Nucleus accumbens (tissue), 56 donors: Measurements from ENCODE around the gene FTL.
A peak's percentile ranks its signal among the peaks of the same experiment; 100 is the strongest.

Experiments used
- DNase-seq, 56 donors: peaks; one replicate each; lab custom pipeline; 2025; lab: John Stamatoyannopoulos, UW

Gene FTL

DNA sequence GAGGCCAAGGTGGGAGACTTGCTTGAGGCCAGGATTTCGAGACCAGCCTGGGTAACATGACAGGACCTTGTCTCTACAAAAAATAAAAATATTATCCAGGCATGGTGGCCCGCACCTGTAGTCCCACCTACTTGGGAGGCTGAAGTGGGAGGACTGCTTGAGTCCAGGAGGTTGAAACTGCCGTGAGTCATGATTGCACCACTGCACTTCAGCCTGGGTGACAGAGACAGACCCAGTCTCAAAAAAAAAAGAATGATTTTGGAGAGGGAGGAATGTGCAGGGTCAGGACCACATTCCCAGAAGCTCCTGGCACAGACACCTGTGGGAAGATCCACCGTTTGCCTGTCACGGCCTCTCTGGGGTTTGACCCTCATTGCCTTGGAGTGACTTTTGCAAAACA lies 19.7 kb upstream of the FTL start:
- no peak for DNase-seq

DNA sequence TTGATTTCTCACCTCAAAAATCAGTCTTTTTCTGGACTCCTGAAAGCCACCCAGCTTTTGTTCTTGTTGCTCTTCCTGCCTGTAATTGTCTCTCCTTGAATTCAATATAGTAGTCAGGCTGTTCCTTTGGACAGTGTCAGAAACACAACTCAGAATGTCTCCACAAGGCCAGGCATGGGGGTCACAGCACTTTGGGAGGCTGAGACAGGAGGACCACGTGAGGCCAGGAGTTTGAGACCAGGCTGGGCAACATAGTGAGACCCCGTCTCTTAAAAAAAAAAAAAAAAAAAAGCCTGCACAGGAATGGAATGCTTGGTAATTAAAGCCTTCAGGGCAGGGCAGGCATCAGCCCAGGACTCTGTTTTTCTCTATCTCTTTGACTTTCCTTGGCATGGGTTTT lies 19.3 kb upstream of the FTL start:
- DNase-seq = no peak

DNA sequence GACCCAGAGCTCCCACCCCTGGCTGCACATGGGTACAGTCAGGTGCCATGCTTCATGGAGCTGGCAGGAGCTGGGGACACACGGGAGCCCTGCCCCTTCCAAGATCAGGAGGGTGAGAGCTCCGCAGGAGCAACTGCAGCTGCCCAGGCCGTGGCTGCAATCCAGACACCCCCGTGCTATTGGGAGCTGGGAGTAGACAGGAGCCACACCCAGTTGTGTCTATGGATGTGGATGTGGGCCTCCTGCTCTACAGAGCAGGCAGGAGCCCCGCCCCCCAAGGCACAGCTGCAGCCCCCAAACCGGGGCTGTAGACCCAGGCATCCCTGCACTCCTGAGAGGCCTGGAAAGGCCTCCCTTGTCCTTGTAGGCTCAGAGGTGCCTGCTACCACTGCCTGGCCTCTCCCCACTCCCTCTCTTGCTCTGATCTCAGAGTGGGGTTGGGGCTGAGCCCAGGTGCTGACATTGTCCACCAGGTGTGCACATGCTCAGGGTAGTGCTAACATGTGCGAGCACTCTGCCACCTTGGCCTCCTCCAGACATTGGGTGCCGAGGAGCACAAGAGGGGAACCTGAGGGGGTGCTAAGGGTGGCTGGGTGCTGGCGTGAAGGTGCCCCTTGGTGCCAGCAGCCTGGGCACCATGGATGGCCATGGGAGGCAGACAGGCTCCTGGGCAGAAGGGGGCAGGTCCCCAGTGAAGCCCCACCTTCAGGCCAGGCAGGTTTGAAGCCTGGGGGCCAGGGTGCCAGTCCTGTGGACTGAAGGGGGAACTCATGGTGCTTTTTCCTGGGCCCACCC lies 18.4 kb upstream of the FTL start:
- DNase-seq = no peak

DNA sequence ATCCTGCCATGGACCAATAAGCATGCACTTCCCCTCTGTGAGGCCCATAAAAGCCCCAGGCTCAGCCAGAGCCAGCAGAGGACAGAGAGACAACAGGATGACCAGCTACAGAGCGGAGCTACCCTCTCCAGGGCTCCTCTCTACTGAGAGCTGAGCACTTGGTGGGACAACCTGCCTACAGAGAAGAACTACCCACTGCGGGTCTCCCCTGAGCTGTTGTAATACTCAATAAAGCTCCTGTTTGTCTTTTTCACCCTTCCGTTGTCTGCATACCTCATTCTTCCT lies 17.9 kb upstream of the FTL start:
- DNase-seq = no peak

DNA sequence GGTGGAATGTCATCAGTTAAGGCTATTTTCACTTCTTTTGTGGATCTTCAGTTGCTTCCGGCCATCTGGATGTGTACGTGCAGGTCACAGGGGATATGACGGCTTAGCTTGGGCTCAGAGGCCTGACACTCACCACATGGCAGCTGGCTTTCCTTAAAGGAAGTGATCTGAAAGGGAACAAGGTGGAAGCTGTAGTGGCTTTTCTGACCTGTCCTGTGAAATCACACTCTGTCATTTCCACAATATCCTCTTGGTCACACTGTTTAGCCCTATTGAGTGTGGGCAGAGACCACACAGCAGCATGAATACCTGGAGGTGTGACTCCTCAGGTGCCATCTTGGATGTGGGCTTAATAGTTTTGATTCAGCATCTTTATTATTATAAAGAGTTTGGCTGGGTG lies 14.9 kb upstream of the FTL start:
- no peak for DNase-seq

DNA sequence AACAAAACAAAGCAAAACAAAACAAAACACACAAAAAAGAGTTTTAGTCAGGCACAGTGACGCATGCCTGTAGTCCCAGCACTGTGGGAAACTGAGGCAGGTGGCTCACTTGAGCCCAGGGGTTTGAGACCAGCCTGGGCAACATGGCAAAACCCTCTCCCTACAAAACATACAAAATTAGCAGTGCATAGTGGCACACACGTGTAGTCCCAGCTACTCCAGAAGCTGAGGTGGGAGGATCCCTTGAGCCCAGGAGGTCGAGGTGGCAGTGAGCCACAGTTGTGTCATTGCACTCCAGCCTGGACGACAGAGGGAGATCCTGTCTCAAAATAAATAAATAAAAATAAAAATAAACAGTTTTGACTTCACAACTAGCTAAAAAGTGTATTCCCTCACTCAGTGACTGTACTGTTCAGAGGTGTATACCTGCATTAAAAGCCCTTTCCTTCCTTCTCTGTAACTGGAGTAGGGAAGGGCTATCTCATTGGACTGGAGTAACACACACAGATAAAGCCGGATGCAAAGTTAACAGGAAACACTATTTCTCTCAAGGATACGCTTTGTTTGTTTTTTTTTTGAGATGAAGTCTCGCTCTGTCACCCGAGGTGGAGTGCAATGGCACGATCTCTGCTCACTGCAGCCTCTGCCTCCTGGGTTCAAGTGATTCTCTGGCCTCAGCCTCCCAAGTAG lies 14.1 kb upstream of the FTL start:
- no peak for DNase-seq

DNA sequence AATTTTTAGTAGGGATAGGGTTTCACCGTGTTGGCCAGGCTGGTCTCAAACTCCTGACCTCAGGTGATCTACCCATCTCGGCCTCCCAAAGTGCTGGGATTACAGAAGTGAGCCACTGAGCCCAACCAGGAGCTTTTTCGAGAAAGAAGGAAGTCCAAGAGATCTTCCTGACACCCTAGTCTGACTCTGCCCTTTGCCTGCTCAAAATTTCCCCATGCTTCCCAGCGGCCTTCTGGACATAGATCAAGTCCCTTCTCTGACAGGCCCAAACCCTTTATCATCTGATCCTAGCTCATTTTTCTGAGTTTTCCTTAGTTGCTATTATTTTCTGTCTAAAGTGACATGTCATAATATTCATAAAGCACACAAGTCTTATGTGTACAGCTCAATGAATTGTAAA lies 12.0 kb upstream of the FTL start:
- no peak for DNase-seq

DNA sequence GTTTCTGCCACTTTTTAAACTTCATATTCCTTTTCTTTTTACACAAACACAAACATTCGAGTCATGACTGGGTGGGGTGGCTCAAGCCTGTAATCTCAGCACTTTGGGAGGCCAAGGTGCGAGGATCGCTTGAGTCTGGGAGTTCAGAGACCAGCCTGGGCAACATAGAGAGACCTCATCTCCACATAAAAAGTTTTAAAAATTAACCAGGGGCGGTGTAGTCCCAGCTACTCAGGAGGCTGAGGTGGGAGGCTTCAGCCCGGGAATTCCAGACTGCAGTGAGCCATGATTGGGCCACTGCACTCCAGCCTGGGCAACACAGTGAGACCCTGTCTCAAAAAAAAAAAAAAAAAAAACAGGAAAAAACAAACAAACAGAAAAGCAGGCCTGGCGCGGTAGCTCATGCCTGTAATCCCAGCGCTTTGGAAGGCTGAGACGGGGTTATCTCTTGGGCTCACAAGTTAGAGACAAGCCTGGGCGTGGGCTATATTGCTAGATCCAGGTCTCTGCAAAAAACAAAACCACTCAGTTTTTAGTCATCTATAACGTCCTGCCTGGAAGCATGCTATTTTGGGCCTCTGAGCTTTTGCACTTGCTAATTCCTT lies 11.0 kb upstream of the FTL start:
- no peak for DNase-seq

DNA sequence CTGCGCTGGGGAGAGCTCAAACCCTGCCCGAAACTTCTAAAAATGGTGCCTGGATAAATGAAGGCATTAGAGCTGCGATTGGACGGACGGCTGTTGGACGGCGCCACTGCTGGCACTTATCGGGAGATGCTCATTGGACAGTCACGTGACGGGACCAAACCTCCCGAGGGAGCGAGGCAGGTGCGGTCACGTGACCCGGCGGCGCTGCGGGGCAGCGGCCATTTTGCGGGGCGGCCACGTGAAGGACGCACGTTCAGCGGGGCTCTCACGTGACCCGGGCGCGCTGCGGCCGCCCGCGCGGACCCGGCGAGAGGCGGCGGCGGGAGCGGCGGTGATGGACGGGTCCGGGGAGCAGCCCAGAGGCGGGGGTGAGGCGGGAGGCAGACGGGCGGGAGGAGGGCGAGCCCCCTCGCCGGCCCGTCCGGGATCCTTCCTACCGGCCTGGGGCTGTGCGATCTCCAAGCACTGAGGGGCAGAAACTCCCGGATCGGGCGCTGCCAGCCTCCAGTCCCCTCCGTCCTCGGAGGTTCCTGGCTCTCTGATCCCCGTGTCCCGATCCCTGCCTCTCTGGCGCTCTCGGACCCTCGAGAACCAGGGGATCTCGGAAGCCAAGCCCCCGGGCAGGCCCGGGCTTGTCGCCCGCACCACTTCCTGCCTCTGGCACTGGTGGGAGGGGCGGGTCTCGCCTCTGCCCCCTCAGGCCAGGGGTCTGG lies 10.4 kb upstream of the FTL start, which contains the start of gene BAX:
BAX (plus strand) TSS at position 281 of the 713 bp plus-strand sequence; CDS start at position 335, 54 bp downstream.
- DNase-seq = peak in 55 of 56 donors; percentile 65 to 98 (median 90)

DNA sequence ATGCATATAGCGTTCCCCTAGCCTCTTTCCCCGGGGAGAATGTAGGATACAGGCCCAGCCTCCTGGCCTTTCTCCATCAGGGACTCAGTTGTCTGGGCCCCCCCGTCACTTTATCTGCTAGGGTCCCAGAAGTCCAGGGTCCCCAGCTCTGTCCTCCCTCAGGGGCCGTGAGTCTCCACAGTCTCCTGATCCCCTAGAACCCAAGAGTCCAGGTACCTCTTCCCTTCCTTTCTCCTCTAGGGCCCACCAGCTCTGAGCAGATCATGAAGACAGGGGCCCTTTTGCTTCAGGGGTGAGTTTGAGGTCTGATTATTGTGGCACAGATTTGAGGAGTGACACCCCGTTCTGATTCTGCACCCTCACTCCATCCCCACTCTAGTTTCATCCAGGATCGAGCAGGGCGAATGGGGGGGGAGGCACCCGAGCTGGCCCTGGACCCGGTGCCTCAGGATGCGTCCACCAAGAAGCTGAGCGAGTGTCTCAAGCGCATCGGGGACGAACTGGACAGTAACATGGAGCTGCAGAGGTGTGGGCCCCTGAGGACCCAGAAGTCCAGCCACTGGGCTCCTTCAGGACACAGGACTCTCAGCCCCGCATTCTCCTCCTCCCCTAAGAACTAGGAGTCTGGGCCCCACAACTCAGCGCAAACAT lies 9.7 kb upstream of the FTL start:
- no peak for DNase-seq

DNA sequence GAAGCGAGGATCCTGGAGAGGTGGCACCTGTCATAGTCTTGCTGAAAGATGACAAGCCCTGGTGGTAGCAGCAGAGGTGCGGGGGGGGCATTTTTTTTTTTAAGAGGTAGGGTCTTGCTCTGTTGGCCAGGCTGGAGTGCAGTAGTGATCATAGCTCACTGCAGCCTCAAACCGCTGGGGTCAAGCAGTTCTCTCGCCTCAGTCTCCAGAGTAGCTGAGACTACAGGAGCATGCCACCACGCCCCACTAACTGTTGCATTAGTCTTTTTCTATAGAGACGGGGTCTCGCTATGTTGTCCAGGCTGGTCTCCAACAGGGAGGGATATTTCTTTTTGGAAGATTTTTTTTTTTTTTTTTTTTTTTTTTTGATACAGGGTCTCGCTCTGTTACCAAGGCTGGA lies 7.1 kb upstream of the FTL start:
- DNase-seq = no peak

DNA sequence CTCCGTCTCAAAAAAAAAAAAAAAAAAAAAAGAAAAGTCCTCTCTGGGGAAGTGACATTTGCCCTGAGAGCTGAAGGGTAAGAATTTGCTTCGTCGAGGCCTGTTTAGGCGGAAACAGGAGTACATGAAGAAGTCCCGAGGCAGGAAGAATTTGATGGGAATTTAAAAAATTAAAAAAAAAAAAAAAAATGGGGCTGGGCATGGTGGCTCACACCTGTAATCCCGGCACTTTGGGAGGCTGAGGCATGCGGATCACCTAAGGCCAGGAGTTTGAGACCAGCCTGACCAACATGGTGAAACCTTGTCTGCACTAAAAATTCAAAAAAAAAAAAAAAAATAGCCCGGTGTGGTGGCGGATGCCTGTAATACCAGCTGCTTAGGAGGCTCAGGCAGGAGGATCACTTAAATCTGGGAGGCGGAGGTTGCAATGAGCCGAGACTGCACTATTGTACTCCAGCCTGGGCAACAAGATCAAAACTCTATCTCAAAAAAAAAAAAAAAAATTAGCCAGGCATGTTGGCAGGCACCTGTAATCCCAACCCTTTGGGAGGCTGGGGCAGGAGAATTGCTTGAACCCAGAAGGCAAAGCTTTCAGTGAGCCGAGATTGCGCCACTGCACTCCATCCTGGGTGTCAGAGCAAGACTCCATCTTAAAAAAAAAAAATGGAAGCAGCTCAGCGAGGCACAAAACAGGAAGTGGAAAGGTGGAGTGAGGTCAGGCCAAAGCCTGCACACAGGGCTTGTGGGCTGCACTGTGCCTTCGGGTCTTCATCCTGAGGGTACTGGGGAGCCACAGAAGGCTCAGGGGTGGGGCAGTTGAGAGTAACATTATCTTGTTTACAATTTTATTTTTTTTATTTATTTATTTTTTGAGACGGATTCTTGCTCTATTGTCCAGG lies 5.5 kb upstream of the FTL start:
- no peak for DNase-seq

DNA sequence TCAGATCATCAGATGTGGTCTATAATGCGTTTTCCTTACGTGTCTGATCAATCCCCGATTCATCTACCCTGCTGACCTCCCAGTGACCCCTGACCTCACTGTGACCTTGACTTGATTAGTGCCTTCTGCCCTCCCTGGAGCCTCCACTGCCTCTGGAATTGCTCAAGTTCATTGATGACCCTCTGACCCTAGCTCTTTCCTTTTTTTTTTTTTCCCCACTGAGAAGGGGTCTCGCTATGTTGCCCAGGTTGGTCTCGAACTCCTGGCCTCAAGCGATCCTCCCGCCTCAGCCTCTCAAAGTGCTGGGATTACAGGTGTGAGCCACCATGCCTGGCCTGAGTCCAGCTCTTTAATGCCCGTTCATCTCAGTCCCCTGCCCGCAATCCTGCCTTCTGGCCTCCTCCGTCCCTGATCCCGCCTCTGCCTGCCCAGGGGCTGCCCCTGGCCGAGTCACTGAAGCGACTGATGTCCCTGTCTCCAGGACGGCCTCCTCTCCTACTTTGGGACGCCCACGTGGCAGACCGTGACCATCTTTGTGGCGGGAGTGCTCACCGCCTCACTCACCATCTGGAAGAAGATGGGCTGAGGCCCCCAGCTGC lies 4.0 kb upstream of the FTL start:
- no peak for DNase-seq

DNA sequence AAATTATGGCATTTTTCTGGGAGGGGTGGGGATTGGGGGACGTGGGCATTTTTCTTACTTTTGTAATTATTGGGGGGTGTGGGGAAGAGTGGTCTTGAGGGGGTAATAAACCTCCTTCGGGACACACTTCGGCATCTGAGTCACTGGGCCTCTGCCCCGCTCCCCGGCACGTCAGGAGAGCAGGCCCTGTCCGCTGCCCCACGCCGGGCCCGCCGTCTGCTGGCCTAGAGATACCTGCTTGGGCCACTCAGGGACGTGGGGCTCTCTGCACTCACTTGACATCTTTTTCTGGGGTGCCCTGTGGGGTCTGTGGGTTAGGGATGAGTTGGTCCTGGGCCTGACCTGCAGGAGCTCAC lies 3.5 kb upstream of the FTL start:
- DNase-seq = no peak

DNA sequence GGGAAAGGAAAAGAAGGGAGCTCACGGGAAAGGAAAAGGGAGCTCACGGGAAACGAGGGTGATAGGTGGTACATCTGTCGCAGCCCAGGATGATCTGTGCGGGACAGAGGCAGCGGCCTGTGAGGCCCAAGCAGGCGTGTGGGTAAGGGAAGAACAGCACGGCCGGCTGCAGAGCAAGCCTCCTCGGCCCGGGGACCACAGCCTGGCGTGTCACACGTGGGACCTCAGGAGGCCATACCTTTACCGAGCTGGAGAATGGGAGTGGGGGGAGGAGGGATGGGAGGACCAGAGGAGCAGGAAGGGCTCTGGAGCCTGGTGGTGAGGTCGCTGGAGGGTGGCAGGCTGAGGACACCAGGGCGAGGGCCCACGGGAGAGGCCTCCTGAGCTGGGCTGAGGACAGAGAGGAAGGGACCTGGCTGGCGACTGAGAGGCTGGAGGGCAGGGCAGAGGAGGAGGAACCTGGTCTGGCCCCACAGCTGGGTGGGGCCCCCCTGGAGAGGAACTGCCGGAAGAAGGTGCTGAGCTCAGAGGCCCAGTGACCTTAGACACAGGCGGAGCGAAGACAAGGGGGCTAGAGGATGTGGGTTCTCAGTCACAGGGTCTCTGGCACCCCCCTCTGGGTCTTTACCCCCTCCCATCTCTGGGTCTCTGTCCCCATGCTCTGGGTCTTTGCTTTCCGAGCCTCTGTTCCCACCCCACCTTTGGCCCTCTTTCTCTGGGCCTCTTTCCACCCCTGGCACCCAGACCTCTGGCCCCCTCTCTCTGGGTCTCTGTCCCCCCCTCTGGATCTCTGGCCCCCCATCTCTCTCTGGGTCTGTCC lies 2.9 kb upstream of the FTL start:
- peak in 11 of 56 donors; percentile 3 to 40 (median 15) for DNase-seq

DNA sequence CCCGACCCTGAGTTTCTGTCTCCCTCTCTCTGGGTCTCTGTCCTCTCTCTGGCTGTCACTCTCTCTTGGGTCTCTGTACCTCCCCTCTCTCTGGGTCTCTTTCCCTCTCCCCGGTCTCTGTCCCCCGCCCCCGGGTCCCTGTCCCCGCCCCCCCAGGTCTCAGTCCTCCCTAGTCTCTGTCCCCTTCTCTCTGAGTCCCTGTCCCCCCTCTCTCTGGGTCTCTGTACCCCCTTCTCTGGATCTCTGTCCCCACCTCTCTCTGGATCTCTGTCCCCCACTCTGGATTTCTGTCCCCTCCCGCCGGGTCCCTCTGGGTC lies 2.3 kb upstream of the FTL start:
- DNase-seq = no peak

DNA sequence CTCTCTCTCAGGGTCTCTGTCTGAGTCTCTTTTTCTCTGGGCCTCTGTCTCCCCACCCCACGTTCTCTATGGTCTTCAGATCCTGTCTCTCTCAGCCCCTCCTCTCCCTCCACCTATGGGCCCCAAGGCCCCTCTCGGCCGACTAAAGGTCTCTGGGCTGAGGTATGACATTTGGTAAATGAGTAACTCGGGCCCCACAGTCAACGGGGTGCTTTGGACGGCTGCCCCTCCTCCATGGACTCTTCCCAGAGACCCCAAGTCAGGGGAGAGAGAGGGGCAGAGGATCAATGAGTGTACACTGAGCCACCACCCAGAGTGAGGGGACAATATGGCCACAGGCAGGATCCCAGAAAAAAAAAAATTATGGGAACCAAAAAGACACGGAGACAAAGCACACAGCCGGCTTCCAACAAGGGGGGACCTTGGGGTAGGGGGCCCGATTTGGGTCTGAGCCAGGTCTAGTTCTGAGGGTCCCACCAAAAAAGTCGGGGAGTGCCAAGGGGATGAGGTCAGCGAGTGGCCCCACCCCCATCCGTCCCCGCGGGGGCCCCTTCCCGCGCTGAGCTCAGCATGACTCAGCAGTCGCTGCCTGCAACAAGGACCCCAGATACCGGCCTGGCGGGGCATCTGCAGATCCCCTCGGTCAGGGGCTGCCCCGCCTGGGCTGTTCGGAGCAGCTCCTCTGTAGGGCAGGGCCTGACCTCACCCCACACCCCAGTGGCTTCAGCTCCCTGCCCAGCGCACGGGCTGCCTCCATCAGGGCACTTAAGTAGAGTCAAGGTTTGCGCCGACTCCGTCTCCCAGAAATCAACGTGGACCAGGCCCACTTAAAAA lies 1.5 kb upstream of the FTL start:
- DNase-seq = peak in 53 of 56 donors; percentile 16 to 94 (median 59)
